GM19395 (cell line): ENCODE results near the gene KIAA1549.

Source experiments
- ATAC-seq: cut with Tn5 transposase; IDR thresholded peaks from one replicate; pipeline ENCODE4 v1.9.1; 2021; ENCODE audit warnings: mild to moderate bottlenecking, moderate library complexity; ENCODE audit not compliant: unreplicated experiment

The KIAA1549 gene

GRCh38 chr7:138975343-138976104, 5.7 kb downstream of the KIAA1549 start:
- no peak for ATAC-seq

- ATAC-seq: no peak
These were observed 6.4 kb downstream of the KIAA1549 start for GRCh38 chr7:138974675-138975292.

- ATAC-seq: no peak
These were observed 7.1 kb downstream of the KIAA1549 start for GRCh38 chr7:138974103-138974502.

GRCh38 chr7:138970952-138971351, 10.2 kb downstream of the KIAA1549 start:
- ATAC-seq: no peak

- ATAC-seq: no peak
These were observed 10.7 kb downstream of the KIAA1549 start for GRCh38 chr7:138970446-138970845.

GRCh38 chr7:138967159-138967558, 14.0 kb downstream of the KIAA1549 start:
- ATAC-seq: no peak

GRCh38 chr7:138964624-138965436, 16.4 kb downstream of the KIAA1549 start:
- no peak for ATAC-seq

- no peak for ATAC-seq
These were observed 17.5 kb downstream of the KIAA1549 start for GRCh38 chr7:138963675-138964074.

- no peak for ATAC-seq
These were observed 18.5 kb downstream of the KIAA1549 start for GRCh38 chr7:138962561-138963270.

GRCh38 chr7:138961159-138961558, 20.0 kb downstream of the KIAA1549 start:
- no peak for ATAC-seq

- ATAC-seq: no peak
These were observed 22.7 kb downstream of the KIAA1549 start for GRCh38 chr7:138958391-138958956.

GRCh38 chr7:138957753-138958390, 23.3 kb downstream of the KIAA1549 start:
- ATAC-seq: no peak

- no peak for ATAC-seq
These were observed 24.0 kb downstream of the KIAA1549 start for GRCh38 chr7:138957217-138957616.

GRCh38 chr7:138954545-138955475, 26.4 kb downstream of the KIAA1549 start:
- no peak for ATAC-seq

- ATAC-seq: no peak
These were observed 28.4 kb downstream of the KIAA1549 start for GRCh38 chr7:138952791-138953190.

GRCh38 chr7:138951953-138952352, 29.2 kb downstream of the KIAA1549 start:
- no peak for ATAC-seq

GRCh38 chr7:138949421-138950088, 31.6 kb downstream of the KIAA1549 start:
- ATAC-seq: no peak

- ATAC-seq: no peak
These were observed 32.8 kb downstream of the KIAA1549 start for GRCh38 chr7:138948403-138948802.

GRCh38 chr7:138945821-138946220, 35.4 kb downstream of the KIAA1549 start:
- ATAC-seq: no peak
